ENCODE data around the gene MAL.

Gene MAL

GRCh38 chr2:95018301-95018700 lies 7.2 kb upstream of the MAL start:
- H3K27me3 ChIP-seq (ENCODE audit: insufficient read depth, poor library complexity, severe bottlenecking) = peaks cover 1% of the 10 kb centered on the region
- DNase-seq (ENCODE audit: low spot score) (no peak), ATAC-seq (ENCODE audit: low read depth) (no peak)
- TF ChIP-seq, protein P1, sequence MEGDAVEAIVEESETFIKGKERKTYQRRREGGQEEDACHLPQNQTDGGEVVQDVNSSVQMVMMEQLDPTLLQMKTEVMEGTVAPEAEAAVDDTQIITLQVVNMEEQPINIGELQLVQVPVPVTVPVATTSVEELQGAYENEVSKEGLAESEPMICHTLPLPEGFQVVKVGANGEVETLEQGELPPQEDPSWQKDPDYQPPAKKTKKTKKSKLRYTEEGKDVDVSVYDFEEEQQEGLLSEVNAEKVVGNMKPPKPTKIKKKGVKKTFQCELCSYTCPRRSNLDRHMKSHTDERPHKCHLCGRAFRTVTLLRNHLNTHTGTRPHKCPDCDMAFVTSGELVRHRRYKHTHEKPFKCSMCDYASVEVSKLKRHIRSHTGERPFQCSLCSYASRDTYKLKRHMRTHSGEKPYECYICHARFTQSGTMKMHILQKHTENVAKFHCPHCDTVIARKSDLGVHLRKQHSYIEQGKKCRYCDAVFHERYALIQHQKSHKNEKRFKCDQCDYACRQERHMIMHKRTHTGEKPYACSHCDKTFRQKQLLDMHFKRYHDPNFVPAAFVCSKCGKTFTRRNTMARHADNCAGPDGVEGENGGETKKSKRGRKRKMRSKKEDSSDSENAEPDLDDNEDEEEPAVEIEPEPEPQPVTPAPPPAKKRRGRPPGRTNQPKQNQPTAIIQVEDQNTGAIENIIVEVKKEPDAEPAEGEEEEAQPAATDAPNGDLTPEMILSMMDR (IDR thresholded peaks at IDR 0.05; ENCODE audit: poor library complexity, severe bottlenecking) = no peak
- no peaks in the 10 kb centered on the region for H3K4me1 ChIP-seq (ENCODE audit: insufficient read depth, poor library complexity, severe bottlenecking)
- H3K4me3 ChIP-seq (ENCODE audit: severe bottlenecking) = no peak overlapping the region
- no peaks in the 10 kb centered on the region for H3K36me3 ChIP-seq (ENCODE audit: low read depth)
- H3K27ac ChIP-seq (ENCODE audit: poor library complexity, severe bottlenecking) = no peak overlapping the region
- H3K9me3 ChIP-seq (ENCODE audit: severe bottlenecking) = no peaks in the 10 kb centered on the region

- H3K36me3 ChIP-seq (ENCODE audit: low read depth) = no peaks in the 10 kb centered on the region
- no peak overlapping the region for H3K4me3 ChIP-seq (ENCODE audit: severe bottlenecking)
- H3K9me3 ChIP-seq (ENCODE audit: severe bottlenecking) = no peaks in the 10 kb centered on the region
- DNase-seq (ENCODE audit: low spot score) = no peak
- H3K27ac ChIP-seq (ENCODE audit: poor library complexity, severe bottlenecking) = no peak overlapping the region
- no peaks in the 10 kb centered on the region for H3K4me1 ChIP-seq (ENCODE audit: insufficient read depth, poor library complexity, severe bottlenecking)
- H3K27me3 ChIP-seq (ENCODE audit: insufficient read depth, poor library complexity, severe bottlenecking) = peaks cover 8% of the 10 kb centered on the region
- TF ChIP-seq, protein P1 (IDR thresholded peaks at IDR 0.05; ENCODE audit: poor library complexity, severe bottlenecking) = no peak
- ATAC-seq (ENCODE audit: low read depth) = no peak; the same call in 2 of the 3 replicates
These were observed 6.5 kb upstream of the MAL start for GRCh38 chr2:95018861-95019550.

GRCh38 chr2:95019572-95019971 lies 5.9 kb upstream of the MAL start:
- Histone ChIP-seq H3K27me3 (ENCODE audit: insufficient read depth, poor library complexity, severe bottlenecking) (peaks cover 14% of the 10 kb centered on the region), H3K4me3 (ENCODE audit: severe bottlenecking) (no peak overlapping the region), H3K9me3 (ENCODE audit: severe bottlenecking) (no peaks in the 10 kb centered on the region), H3K27ac (ENCODE audit: poor library complexity, severe bottlenecking) (no peak overlapping the region), H3K36me3 (ENCODE audit: low read depth) (no peaks in the 10 kb centered on the region), H3K4me1 (ENCODE audit: insufficient read depth, poor library complexity, severe bottlenecking) (no peaks in the 10 kb centered on the region)
- ATAC-seq (ENCODE audit: low read depth) (no peak), DNase-seq (ENCODE audit: low spot score) (no peak)
- TF ChIP-seq, protein P1 (IDR thresholded peaks at IDR 0.05; ENCODE audit: poor library complexity, severe bottlenecking) = no peak

DNA sequence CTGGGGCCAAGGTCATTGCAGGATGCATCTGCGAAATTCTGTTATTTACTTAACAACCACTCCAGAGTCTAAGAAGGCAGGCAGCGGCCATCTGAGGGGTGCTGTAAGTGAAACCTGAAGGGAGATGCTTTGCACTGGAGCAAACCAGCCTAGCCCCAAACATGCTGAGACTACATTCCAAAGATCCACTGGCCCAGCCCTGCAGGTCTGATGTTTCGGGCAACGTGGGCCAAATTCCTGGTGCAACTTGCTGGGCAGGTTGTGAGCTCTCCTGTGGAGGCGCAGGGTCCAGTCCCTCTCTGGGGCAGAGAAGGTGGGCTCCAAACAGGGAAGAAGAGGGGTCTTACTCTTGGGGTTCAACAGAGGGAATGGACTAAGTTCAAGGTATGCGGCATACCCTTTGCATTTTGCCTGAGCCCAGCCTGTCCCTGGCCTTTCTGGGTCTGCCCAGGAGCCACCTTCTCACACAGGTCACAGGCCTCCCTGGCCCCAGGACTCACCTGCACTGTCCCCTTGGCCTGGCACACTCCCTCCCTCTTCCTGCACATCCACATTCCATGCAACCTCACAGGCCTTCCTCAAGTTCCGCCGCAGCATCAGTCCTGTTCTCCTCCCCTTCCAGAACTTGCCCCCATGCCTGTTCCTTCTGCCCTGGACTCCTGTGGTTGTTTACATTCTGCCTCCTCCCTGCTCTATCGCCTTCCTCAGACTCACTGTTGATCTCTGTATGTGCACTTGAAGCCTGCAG lies 5.1 kb upstream of the MAL start:
- no peak overlapping the region for H3K27ac ChIP-seq (ENCODE audit: poor library complexity, severe bottlenecking)

More for the DNA sequence above, 5.1 kb upstream of the MAL start:
- Histone ChIP-seq H3K36me3 (ENCODE audit: low read depth) (no peaks in the 10 kb centered on the region), H3K9me3 (ENCODE audit: severe bottlenecking) (no peaks in the 10 kb centered on the region), H3K4me3 (ENCODE audit: severe bottlenecking) (no peak overlapping the region), H3K4me1 (ENCODE audit: insufficient read depth, poor library complexity, severe bottlenecking) (no peaks in the 10 kb centered on the region), H3K27me3 (ENCODE audit: insufficient read depth, poor library complexity, severe bottlenecking) (peaks cover 23% of the 10 kb centered on the region)
- DNase-seq (ENCODE audit: low spot score) (no peak), ATAC-seq (ENCODE audit: low read depth) (no peak)
- TF ChIP-seq, protein P1 (IDR thresholded peaks at IDR 0.05; ENCODE audit: poor library complexity, severe bottlenecking) = no peak

All from RWPE2 (cell line).